ENCODE results near the gene LARP6. TPM values are rescaled to one million over a fixed set of nuclear protein-coding genes. Genes with fewer than 3 reads are reported as not detected.

Gene LARP6
- total RNA-seq, 1 experiment from 2014 or later: 53.6 TPM

DNA sequence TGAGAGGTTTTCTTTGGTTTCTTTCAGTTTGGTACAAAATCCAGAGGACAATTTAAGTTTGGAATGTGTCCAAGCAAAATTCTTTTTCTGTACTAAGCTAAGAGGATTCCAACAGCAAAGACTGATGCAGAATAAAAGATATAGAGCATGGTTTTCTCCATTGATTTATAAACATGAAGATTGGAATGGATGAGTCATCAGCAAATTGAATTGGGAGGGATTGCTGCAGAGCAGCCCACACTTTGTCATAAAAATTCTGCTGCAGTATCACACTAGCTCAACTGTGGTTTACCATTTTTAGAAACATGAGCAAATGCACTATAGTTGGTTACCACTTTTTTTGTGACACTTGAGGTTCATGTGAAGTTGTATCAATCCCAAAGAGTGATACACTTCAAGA is 16.1 kb upstream of the LARP6 start:
- intact Hi-C loops (cut with micrococcal nuclease; ENCODE audit: unreplicated experiment): loop anchor here (1.0 kb wide), 1 partner anchor 16 kb away; the partner anchor contains the start of gene LARP6
- peak overlapping the region; percentile 47 for H3K27ac ChIP-seq (ENCODE audit: low read depth, low read length, poor library complexity, severe bottlenecking)

DNA sequence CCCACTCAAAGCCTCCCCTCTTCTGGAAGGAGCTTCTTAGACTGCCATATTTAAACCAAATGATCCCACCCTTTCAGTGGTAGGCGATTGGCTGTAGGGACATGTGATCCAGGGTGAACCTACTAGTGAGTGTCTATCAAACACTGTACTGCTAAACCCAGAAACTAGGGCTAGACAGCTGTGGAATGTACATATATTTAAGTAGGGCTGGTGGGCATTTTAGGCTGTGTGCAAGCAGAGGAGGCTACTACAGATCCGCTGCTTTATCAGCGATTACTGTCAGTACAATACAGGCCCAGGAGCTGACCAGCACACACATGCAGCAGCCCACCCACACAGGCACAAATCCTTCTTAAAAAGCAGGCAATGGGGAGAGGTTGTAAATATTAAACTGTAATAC is 15.4 kb upstream of the LARP6 start:
- H3K4me1 ChIP-seq (ENCODE audit: insufficient read depth, low read length, poor library complexity, severe bottlenecking): peaks cover 32% of the 10 kb centered on the region
- ChIA-PET CTCF (no interaction called here), POLR2A (ENCODE audit: low non-redundant PET) (interaction anchor here (0.6 to 0.8 kb wide), 2 partner anchors 13 to 15 kb away, joined by 3 to 4 read pairs; no protein-coding TSS in a partner anchor)
- intact Hi-C loops (cut with micrococcal nuclease; ENCODE audit: unreplicated experiment): loop anchor here (5.0 kb wide), 1 partner anchor 37 kb away; no protein-coding TSS in a partner anchor
- no TSS peak for BruUV-seq (replicated peaks)
- H3K9me3 ChIP-seq (ENCODE audit: low read depth, low read length, poor library complexity, severe bottlenecking): no peaks in the 10 kb centered on the region
- no peaks in the 10 kb centered on the region for H3K27me3 ChIP-seq (replicated peaks; ENCODE audit: insufficient read depth, low read depth, low read length, poor library complexity)
- H3K27ac ChIP-seq (ENCODE audit: low read depth, low read length, poor library complexity, severe bottlenecking): peak overlapping the region; percentile 47
- H3K4me3 ChIP-seq (ENCODE audit: low read depth, low read length, poor library complexity, severe bottlenecking): no peak overlapping the region
- no peaks in the 10 kb centered on the region for H3K36me3 ChIP-seq (ENCODE audit: insufficient read depth, low read length, poor library complexity, severe bottlenecking)
- no peak for TF ChIP-seq EZH2 (IDR thresholded peaks at IDR 0.05; ENCODE audit: borderline replicate concordance, low read depth, low read length, poor library complexity, severe bottlenecking)
- TF ChIP-seq, protein P1, sequence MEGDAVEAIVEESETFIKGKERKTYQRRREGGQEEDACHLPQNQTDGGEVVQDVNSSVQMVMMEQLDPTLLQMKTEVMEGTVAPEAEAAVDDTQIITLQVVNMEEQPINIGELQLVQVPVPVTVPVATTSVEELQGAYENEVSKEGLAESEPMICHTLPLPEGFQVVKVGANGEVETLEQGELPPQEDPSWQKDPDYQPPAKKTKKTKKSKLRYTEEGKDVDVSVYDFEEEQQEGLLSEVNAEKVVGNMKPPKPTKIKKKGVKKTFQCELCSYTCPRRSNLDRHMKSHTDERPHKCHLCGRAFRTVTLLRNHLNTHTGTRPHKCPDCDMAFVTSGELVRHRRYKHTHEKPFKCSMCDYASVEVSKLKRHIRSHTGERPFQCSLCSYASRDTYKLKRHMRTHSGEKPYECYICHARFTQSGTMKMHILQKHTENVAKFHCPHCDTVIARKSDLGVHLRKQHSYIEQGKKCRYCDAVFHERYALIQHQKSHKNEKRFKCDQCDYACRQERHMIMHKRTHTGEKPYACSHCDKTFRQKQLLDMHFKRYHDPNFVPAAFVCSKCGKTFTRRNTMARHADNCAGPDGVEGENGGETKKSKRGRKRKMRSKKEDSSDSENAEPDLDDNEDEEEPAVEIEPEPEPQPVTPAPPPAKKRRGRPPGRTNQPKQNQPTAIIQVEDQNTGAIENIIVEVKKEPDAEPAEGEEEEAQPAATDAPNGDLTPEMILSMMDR (conservative IDR thresholded peaks at IDR 0.05; ENCODE audit: low read depth, low read length): no peak
- DNase-seq (ENCODE audit: low spot score): peak; percentile 41

More for the DNA sequence above, 16.1 kb upstream of the LARP6 start:
- no peaks in the 10 kb centered on the region for H3K9me3 ChIP-seq (ENCODE audit: low read depth, low read length, poor library complexity, severe bottlenecking)
- H3K36me3 ChIP-seq (ENCODE audit: insufficient read depth, low read length, poor library complexity, severe bottlenecking): no peaks in the 10 kb centered on the region
- H3K4me3 ChIP-seq (ENCODE audit: low read depth, low read length, poor library complexity, severe bottlenecking): no peak overlapping the region
- peaks cover 32% of the 10 kb centered on the region for H3K4me1 ChIP-seq (ENCODE audit: insufficient read depth, low read length, poor library complexity, severe bottlenecking)
- no peak for TF ChIP-seq EZH2 (IDR thresholded peaks at IDR 0.05; ENCODE audit: borderline replicate concordance, low read depth, low read length, poor library complexity, severe bottlenecking)
- POLR2A ChIA-PET (ENCODE audit: low non-redundant PET): interaction anchor here (0.6 to 0.8 kb wide), 2 partner anchors 13 to 16 kb away, joined by 3 to 4 read pairs; no protein-coding TSS in a partner anchor
- H3K27me3 ChIP-seq (replicated peaks; ENCODE audit: insufficient read depth, low read depth, low read length, poor library complexity): no peaks in the 10 kb centered on the region
- no TSS peak for BruUV-seq (replicated peaks)
- CTCF ChIA-PET: no interaction called here
- peak; percentile 65 for DNase-seq (ENCODE audit: low spot score)

DNA sequence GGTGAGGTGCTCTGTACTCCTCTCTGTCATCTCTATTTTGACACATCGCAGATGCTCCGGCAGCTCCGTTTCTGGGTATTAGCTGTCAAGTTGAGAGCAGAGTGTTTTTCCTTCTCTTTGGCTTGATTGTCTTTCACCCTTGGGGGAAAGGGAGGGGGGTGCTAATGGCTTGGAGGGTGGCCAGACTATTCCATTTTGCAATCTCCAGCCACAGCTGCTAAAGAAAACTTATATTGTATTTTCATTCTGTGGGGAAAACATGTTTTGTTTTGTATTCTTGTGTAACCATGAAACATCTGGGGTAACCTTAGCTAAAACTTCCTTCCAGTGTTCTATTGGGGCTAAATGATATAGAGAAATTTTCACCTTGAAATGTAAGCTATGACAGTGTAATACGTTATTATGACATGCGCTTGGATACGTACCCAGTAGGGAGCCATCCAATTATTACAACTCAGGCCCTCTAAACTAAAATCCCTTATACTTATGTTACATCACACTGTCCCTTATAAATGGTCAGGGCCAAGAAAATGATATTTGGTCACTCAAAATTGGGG is 14.0 kb upstream of the LARP6 start:
- Histone ChIP-seq H3K9me3 (ENCODE audit: low read depth, low read length, poor library complexity, severe bottlenecking) (no peaks in the 10 kb centered on the region), H3K4me3 (ENCODE audit: low read depth, low read length, poor library complexity, severe bottlenecking) (no peak overlapping the region), H3K36me3 (ENCODE audit: insufficient read depth, low read length, poor library complexity, severe bottlenecking) (no peaks in the 10 kb centered on the region), H3K27ac (ENCODE audit: low read depth, low read length, poor library complexity, severe bottlenecking) (peak overlapping the region; percentile 53), H3K4me1 (ENCODE audit: insufficient read depth, low read length, poor library complexity, severe bottlenecking) (peaks cover 32% of the 10 kb centered on the region), H3K27me3 (replicated peaks; ENCODE audit: insufficient read depth, low read depth, low read length, poor library complexity) (no peaks in the 10 kb centered on the region)
- no TSS peak for BruUV-seq (replicated peaks)
- CTCF ChIA-PET: no interaction called here
- intact Hi-C loops (cut with micrococcal nuclease; ENCODE audit: unreplicated experiment): loop anchor here (5.0 kb wide), 1 partner anchor 36 kb away; no protein-coding TSS in a partner anchor
- TF ChIP-seq EZH2 (IDR thresholded peaks at IDR 0.05; ENCODE audit: borderline replicate concordance, low read depth, low read length, poor library complexity, severe bottlenecking): no peak
- TF ChIP-seq, protein P1 (conservative IDR thresholded peaks at IDR 0.05; ENCODE audit: low read depth, low read length): no peak
- DNase-seq (ENCODE audit: low spot score): no peak
- POLR2A ChIA-PET (ENCODE audit: low non-redundant PET): no interaction called here

Measured in A673 (cell line).